ENCODE results near the gene MTCH2. TPM values are rescaled to one million over a fixed set of nuclear protein-coding genes. Genes with fewer than 3 reads are reported as not detected.
"Not testable (repeated sequence)": the region's sequence is repeated elsewhere in the genome, so short reads cannot be mapped to it uniquely, and the experiment has no call there.

MTCH2 gene
- total RNA-seq, 1 donor, result 74.9 TPM

DNA sequence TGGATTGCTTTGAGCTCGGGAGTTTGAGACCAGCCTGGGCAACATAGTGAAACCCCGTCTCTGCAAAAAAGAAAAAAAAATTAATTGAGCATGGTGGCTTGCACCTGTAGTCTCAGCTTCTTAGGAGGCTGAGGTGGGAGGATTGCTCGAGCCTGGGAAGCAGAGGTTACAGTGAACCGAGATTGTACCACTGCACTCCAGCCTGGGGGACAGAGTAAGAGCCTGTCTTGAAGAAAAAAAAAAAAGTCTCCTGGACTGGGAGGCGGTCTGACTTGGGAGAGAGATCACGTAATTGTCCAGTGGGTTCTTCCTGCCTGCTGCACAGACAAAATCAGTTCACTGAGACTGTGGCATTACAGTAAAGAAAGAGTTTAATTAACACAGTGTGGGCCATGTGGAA, 3.1 kb upstream of the MTCH2 start:
- Histone ChIP-seq H3K79me2 (ENCODE audit: insufficient read depth, low read length) (peaks cover 18% of the 10 kb centered on the region), H3K27ac (ENCODE audit: low read depth, low read length) (no peak overlapping the region), H3K27me3 (ENCODE audit: insufficient read depth, low read length) (no peaks in the 10 kb centered on the region), H4K20me1 (ENCODE audit: insufficient read depth, low read length) (peaks cover 9% of the 10 kb centered on the region), H3K4me1 (ENCODE audit: insufficient read depth, low read length) (peaks cover 12% of the 10 kb centered on the region), H3K4me2 (ENCODE audit: insufficient read depth, low read length) (no peak overlapping the region), H3K9me3 (ENCODE audit: low read depth, low read length) (no peaks in the 10 kb centered on the region), H2AFZ (ENCODE audit: low read length) (no peak overlapping the region), H3K4me3 (ENCODE audit: insufficient read depth, low read length) (no peak overlapping the region), H3K36me3 (ENCODE audit: insufficient read depth, low read length) (no peaks in the 10 kb centered on the region)
- no peak for DNase-seq (ENCODE audit: insufficient read length, low spot score, missing footprints)
- TF ChIP-seq, protein P1, sequence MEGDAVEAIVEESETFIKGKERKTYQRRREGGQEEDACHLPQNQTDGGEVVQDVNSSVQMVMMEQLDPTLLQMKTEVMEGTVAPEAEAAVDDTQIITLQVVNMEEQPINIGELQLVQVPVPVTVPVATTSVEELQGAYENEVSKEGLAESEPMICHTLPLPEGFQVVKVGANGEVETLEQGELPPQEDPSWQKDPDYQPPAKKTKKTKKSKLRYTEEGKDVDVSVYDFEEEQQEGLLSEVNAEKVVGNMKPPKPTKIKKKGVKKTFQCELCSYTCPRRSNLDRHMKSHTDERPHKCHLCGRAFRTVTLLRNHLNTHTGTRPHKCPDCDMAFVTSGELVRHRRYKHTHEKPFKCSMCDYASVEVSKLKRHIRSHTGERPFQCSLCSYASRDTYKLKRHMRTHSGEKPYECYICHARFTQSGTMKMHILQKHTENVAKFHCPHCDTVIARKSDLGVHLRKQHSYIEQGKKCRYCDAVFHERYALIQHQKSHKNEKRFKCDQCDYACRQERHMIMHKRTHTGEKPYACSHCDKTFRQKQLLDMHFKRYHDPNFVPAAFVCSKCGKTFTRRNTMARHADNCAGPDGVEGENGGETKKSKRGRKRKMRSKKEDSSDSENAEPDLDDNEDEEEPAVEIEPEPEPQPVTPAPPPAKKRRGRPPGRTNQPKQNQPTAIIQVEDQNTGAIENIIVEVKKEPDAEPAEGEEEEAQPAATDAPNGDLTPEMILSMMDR (IDR thresholded peaks at IDR 0.05; ENCODE audit: extremely low read depth, low read depth, low read length), result no peak

DNA sequence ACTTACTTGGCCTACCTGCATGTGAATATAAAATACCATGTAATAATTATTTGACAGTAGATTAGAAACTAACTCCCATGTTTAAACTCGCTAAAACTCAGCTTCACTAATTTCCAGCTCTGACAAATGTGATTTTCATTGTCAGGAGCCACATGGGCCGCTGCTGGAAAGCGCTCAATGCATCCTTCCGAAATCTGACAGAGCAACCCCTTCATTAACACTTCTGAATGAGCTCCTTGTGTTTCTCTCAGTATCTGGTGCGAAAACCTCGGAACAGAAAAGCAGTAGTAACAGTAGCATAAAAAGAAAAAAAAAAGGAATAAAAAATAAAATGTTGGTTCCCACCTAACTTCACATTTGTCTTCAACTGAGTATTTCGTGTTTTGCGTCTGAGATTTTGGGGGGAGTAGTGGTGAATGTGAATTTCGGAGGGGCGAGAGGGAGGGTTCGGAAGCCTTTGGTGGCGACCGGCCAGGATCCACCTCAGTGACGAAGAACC, 710 bp downstream of the MTCH2 start:
- DNase-seq (ENCODE audit: insufficient read length, low spot score, missing footprints), result no peak
- H3K27me3 ChIP-seq (ENCODE audit: insufficient read depth, low read length), result no peaks in the 10 kb centered on the region
- peak overlapping the region; percentile 98 for H3K4me3 ChIP-seq (ENCODE audit: insufficient read depth, low read length)
- H3K4me2 ChIP-seq (ENCODE audit: insufficient read depth, low read length), result peak overlapping the region; percentile 98
- H4K20me1 ChIP-seq (ENCODE audit: insufficient read depth, low read length), result peaks cover 9% of the 10 kb centered on the region
- H3K9me3 ChIP-seq (ENCODE audit: low read depth, low read length), result no peaks in the 10 kb centered on the region
- peak overlapping the region; percentile 89 for H3K27ac ChIP-seq (ENCODE audit: low read depth, low read length)
- TF ChIP-seq, protein P1 (IDR thresholded peaks at IDR 0.05; ENCODE audit: extremely low read depth, low read depth, low read length), result no peak
- H3K4me1 ChIP-seq (ENCODE audit: insufficient read depth, low read length), result peaks cover 12% of the 10 kb centered on the region
- peak overlapping the region; percentile 97 for H2AFZ ChIP-seq (ENCODE audit: low read length)
- H3K79me2 ChIP-seq (ENCODE audit: insufficient read depth, low read length), result peaks cover 39% of the 10 kb centered on the region
- H3K36me3 ChIP-seq (ENCODE audit: insufficient read depth, low read length), result peaks cover 23% of the 10 kb centered on the region

DNA sequence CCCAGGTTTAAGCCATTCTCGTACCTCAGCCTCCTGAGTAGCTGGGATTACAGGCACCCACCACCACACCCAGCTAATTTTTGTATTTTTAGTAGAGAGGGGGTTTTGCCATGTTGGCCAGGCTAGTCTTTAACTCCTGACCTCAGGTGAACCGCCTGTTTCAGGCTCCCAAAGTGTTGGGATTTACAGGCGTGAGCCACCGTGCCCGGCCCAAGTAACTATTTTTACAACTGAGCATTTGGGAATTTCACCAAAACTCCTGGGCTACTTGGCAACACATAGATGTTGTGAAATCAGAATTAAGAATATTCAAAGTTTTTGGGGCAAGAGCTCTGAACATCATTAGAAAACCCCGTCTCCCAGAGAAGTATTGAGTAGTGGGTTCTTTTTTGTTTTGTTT, 1.9 kb downstream of the MTCH2 start:
- not testable (repeated sequence) for H3K9me3 ChIP-seq (ENCODE audit: low read depth, low read length); DNase-seq (ENCODE audit: insufficient read length, low spot score, missing footprints); H3K27ac ChIP-seq (ENCODE audit: low read depth, low read length); H4K20me1 ChIP-seq (ENCODE audit: insufficient read depth, low read length); H2AFZ ChIP-seq (ENCODE audit: low read length); H3K4me3 ChIP-seq (ENCODE audit: insufficient read depth, low read length); H3K27me3 ChIP-seq (ENCODE audit: insufficient read depth, low read length)
- Histone ChIP-seq H3K79me2 (ENCODE audit: insufficient read depth, low read length) (peaks cover 39% of the 10 kb centered on the region), H3K4me1 (ENCODE audit: insufficient read depth, low read length) (peaks cover 12% of the 10 kb centered on the region), H3K4me2 (ENCODE audit: insufficient read depth, low read length) (peak overlapping the region; percentile 30), H3K36me3 (ENCODE audit: insufficient read depth, low read length) (peaks cover 28% of the 10 kb centered on the region)

DNA sequence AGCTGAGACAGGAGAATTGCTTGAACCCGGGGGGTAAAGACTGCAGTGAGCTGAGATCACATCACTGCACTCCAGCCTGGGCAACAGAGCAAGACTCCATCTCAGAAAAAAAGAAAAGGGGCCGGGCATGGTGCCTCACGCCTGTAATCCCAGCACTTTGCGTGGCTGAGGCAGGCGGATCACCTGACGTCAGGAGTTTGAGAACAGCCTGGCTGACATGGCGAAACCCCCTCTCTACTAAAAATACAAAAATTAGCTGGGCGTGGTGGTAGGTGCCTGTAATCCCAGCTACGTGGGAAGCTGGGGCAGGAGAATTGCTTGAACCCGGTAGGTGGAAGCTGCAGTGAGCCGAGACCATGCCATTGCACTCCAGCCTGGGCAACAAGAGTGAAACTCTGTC, 6.0 kb downstream of the MTCH2 start:
- H3K4me1 ChIP-seq (ENCODE audit: insufficient read depth, low read length); H2AFZ ChIP-seq (ENCODE audit: low read length); H3K4me2 ChIP-seq (ENCODE audit: insufficient read depth, low read length); DNase-seq (ENCODE audit: insufficient read length, low spot score, missing footprints); H3K4me3 ChIP-seq (ENCODE audit: insufficient read depth, low read length); H4K20me1 ChIP-seq (ENCODE audit: insufficient read depth, low read length); H3K9me3 ChIP-seq (ENCODE audit: low read depth, low read length); H3K27ac ChIP-seq (ENCODE audit: low read depth, low read length); H3K27me3 ChIP-seq (ENCODE audit: insufficient read depth, low read length): not testable (repeated sequence)
- Histone ChIP-seq H3K36me3 (ENCODE audit: insufficient read depth, low read length) (peaks cover 54% of the 10 kb centered on the region), H3K79me2 (ENCODE audit: insufficient read depth, low read length) (peaks cover 29% of the 10 kb centered on the region)

DNA sequence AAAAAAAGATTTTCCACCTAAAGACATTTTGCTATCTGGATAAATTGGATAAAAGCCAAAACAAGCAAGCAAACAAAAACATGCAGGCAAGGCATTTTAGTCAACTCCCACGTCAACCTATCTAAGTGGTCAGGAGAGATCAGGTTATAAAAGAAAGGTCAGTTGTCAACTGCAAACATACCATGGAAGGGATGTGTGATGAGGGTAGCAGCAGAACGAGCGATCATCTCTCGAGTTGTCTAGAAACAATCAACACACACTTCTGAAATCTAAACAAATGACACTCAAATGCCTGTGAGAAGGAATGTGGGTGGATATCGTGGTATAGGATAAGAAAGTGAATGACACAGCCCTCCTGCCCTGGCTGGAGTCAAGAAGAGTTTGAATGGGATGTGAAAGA, 10.9 kb downstream of the MTCH2 start:
- Histone ChIP-seq H4K20me1 (ENCODE audit: insufficient read depth, low read length) (peaks cover 4% of the 10 kb centered on the region), H3K36me3 (ENCODE audit: insufficient read depth, low read length) (peaks cover 71% of the 10 kb centered on the region), H3K27me3 (ENCODE audit: insufficient read depth, low read length) (no peaks in the 10 kb centered on the region), H3K79me2 (ENCODE audit: insufficient read depth, low read length) (peaks cover 5% of the 10 kb centered on the region), H3K4me1 (ENCODE audit: insufficient read depth, low read length) (no peaks in the 10 kb centered on the region), H3K27ac (ENCODE audit: low read depth, low read length) (peak overlapping the region; percentile 2), H2AFZ (ENCODE audit: low read length) (no peak overlapping the region), H3K9me3 (ENCODE audit: low read depth, low read length) (no peaks in the 10 kb centered on the region), H3K4me3 (ENCODE audit: insufficient read depth, low read length) (no peak overlapping the region), H3K4me2 (ENCODE audit: insufficient read depth, low read length) (no peak overlapping the region)
- TF ChIP-seq, protein P1 (IDR thresholded peaks at IDR 0.05; ENCODE audit: extremely low read depth, low read depth, low read length), result no peak
- DNase-seq (ENCODE audit: insufficient read length, low spot score, missing footprints), result no peak
